HG03558 (cell line): ENCODE measurements around the gene ADRA2B.

Experiments
- ATAC-seq: cut with Tn5 transposase; IDR thresholded peaks from one replicate; pipeline ENCODE4 v1.9.1; 2021; ENCODE audit warnings: moderate number of reproducible peaks; ENCODE audit not compliant: unreplicated experiment; ENCODE audit errors: extremely low read depth

Gene ADRA2B

GRCh38 chr2:96120091-96120720 lies 3.8 kb upstream of the ADRA2B start:
- no peak for ATAC-seq

GRCh38 chr2:96119389-96119751 lies 3.0 kb upstream of the ADRA2B start:
- ATAC-seq = no peak

DNA sequence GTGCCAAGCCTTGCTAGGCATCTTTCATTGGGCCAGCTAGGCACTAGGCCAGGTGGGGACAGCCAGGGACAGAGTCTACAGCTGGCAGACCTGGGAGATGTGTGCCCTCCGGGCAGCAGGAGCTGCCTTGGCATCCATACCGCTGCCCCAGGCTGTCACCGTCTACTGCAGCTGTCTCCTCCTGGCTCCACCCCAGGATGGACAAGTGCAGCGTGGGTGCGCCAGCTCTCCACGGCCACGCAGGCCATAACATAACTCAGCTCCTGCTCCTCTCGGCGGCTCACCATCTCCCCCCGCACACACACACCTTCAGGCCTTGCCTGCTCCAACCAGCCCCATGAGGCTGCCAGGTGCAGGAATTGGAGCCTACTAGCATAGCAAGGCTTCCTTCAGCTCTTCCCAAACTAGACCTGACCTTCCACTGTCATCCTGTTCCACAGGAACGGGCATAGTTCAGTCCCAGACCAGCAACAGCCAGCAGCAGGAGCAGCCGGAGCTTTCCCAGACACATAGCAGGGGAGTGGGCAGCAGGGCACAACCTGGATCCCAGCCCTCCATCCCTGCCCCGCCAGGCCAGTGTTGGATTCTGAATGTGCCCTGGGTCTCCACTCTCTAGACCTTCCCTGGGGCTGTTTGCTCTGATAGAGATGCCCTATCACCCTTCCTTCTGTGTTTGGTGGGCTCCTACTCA lies 2.5 kb upstream of the ADRA2B start:
- ATAC-seq = no peak

- ATAC-seq = no peak
These were observed 1.6 kb upstream of the ADRA2B start for GRCh38 chr2:96117701-96118588.

DNA sequence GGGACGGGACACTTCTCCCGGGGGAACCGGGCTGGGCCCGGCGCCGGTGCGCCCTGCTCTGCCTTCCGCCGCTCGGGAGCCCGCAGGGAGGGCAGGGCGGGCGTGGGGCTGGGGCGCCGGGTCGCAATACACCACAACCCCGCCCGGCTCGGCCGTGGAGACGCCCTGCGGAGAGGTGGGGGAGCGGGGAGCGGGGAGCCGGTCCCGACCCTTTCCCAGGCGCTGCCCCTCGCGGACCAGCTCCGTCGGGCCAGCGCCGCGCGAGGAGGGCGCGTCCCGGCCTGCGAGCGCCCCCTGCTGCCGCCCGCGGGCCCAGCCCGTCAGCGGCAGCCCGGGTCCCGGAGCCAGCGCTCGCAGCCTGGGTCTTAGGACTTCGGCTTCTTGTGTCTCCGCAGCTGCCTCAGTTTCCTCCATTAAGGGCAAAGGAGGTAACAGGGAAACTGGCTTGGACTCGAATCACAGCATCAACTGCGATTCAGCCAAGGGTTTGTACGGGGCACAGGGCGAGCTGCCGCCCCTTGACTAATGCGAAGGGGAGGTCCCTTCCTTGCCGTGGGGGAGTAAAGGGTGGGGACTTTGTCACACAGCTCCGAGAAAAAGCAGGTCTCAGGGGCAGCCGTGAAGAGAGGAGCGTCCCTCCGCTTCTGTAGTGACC lies 635 bp upstream of the ADRA2B start:
- ATAC-seq = no peak

DNA sequence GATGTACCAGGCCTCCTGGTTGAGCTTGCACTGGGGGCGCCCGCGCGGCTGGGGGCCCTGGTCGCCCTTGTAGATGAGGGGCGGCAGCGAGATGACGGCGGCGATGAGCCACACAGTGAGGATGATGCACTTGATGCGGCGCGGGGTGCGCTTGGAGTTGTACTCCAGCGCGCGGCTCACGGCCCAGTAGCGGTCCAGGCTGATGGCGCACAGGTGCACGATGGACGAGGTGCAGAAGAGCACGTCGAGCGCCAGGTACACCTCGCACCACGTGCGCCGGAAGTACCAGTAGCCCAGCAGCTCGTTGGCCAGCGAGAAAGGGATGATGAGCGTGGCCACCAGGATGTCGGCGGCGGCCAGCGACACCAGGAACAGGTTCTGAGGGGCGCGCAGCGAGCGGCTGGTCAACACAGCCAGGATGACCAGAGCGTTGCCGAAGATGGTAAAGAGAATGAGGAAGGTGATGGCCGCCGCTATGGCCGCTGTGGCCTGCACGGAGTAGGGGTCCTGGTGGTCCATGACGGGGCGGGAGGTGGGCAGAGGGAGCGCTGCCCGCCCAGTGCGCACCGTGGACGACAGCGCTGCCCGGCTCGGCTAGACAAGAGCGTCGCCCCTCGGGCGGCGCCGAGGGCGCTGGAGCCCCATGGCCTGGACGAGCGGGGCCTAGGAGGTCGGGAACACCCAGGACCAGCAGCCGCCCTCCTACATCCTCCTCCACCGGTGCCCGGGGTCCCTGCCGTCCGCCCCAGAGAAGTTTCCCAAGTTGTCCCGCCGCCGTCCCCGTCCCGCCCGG lies 544 bp downstream of the ADRA2B start:
- ATAC-seq = no peak

GRCh38 chr2:96114903-96115581 lies 1.3 kb downstream of the ADRA2B start:
- ATAC-seq = no peak

GRCh38 chr2:96114546-96114902 lies 1.8 kb downstream of the ADRA2B start:
- no peak for ATAC-seq

DNA sequence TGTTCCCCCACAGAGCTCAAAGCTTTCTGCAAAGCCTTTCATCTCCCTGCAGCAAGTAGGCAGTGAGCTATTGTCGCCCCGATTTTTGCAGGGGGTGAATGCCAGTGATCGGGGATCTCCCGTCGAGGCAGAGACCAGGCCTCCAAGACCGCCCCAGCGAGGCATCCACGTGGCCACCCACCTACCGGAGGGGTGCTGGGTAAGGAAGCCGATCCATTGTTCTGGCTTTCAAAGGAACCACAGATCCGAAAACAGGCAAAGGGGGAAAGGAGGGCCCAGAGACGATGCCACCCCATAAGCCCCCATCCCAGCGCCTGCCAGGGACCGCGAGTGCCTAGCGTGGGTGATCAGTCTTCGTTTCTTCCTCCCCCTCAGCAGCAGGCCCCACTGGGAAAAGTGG lies 2.4 kb downstream of the ADRA2B start:
- no peak for ATAC-seq

DNA sequence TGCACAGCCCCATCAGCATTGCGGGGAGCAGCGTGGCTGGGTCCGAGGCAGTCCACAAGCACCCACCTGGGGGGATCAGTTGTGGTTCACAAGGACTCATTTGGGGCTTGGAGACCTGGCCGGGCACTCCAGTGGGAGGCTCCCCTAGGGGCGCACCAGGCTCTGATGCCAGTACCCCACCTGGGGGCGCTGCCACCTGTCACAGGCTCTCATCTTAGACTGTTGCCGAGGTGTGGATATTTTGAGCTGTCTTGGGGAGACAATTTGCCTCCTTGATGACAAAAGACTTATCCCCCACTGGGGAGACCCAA lies 3.0 kb downstream of the ADRA2B start:
- no peak for ATAC-seq

DNA sequence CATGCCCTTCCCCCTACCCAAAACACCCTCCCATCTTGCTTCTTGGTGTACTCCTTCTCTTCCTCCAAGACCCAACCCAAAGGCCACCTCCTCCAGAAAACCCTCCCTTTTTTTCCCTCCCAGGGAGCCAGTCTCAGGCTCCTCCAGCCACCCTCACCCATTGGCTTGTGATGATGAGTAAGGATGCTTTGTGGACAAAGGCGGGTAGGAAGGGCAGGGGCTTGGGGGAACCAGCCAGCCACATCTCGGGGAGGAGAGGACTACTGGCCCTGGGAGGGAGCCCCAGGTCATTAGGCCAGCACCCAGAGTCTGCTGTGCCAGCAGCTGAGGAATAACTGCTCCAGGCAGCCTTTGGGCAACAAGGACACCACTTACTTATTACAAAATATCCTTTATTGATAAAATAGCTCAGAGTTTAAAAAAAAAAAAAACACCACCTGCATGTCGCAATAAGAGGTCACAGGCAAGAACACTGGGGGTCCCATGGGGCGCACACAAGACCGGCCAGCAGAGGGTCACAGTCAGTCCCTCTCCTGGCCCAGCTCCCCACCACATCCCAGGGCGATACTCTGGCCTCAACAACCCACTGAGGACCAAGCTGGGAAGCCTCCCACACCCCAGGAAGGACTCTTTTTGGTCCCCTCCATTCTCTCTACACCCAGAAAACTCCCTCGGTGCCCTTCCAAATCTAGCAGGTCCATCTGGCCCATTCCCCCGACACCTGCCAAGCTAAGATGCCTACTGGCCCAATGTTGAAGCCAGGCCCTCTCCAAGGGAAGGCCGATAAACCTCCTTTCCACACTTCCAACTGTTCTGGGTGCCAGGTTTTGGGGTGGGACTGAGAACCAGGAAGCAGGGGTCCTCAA lies 3.6 kb downstream of the ADRA2B start:
- ATAC-seq = no peak

GRCh38 chr2:96111823-96112500 lies 4.4 kb downstream of the ADRA2B start:
- no peak for ATAC-seq

- ATAC-seq = no peak
These were observed 5.1 kb downstream of the ADRA2B start for GRCh38 chr2:96111257-96111640.

GRCh38 chr2:96110621-96111256 lies 5.6 kb downstream of the ADRA2B start:
- ATAC-seq = no peak

- no peak for ATAC-seq
These were observed 6.3 kb downstream of the ADRA2B start for GRCh38 chr2:96109931-96110511.

DNA sequence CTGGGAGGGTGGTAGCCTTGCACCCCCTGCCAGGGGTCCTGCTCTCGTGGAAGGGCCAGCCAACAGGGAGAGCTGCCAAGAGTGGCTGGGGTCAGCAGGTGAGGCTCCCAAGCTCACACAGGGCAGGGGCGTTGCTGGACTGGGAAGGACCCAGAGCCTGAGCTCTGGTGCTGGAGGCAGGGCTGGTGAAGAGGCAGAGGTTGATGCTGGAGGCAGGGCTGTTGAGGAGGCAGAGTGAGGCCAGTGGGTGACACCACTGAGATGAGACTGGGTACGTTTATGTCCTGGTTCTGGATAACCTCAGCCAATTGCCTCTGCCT lies 7.0 kb downstream of the ADRA2B start:
- ATAC-seq = no peak

DNA sequence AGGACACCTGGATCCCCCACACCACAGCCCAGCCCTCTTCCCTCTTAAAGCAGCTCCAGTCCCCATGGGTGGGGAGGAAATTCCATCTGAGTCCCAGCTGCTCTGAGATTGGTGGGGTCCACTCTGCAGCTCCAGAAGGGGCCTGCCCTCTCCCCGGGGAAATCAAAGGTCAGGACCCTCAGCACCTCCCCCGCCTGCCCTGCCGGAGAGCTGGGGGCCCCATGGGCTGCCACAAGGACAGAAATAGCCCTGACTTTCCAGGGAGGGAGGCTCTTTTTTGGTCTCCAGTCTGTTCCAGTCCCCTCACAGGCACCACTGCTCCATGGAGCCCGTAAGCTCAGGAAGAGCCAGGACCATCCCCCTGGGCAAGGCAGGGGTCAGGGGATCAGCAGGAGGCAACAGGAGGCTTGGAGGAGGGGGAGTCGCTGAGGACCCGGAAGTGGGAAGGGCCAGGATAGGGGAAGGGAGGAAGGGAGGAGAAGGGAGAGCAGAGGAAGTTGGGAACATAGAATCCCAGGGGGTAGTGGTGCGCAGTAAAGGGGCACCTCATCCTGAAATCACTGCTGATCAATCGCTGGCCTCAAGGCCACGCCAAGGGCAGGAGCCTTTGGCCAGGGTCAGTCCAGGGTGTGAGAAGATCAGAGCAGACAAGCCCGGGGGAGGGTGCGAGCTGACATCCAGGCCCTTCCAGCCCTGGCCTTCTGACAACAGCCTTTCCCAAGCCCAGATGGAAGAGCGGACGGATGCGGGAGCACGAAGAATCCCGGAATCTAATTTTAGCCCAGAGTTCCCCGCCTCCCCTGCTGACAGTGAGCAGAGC lies 7.6 kb downstream of the ADRA2B start:
- ATAC-seq = no peak
